Measurements from ENCODE around the gene OTOG.

The OTOG gene

GRCh38 chr11:17541330-17541885, 5.7 kb upstream of the OTOG start:
- DNase-seq (ENCODE audit: low read depth) = no peak

- DNase-seq (ENCODE audit: low read depth) = no peak
These were observed 4.8 kb upstream of the OTOG start for GRCh38 chr11:17542249-17542648.

GRCh38 chr11:17543041-17543440, 4.0 kb upstream of the OTOG start:
- DNase-seq (ENCODE audit: low read depth) = no peak

GRCh38 chr11:17543574-17544180, 3.4 kb upstream of the OTOG start:
- DNase-seq (ENCODE audit: low read depth) = no peak

GRCh38 chr11:17544181-17544622, 2.9 kb upstream of the OTOG start, which contains the start of gene USH1C:
USH1C (minus strand) TSS chr11:17544416; CDS start chr11:17544307, 109 bp downstream.
- peak; percentile 8 for DNase-seq (ENCODE audit: low read depth)

GRCh38 chr11:17546240-17546639, 819 bp upstream of the OTOG start:
- DNase-seq (ENCODE audit: low read depth) = no peak

- DNase-seq (ENCODE audit: low read depth) = no peak
These were observed 873 bp downstream of the OTOG start for GRCh38 chr11:17547932-17548331.

- no peak for DNase-seq (ENCODE audit: low read depth)
These were observed 1.4 kb downstream of the OTOG start for GRCh38 chr11:17548444-17548843.

- no peak for DNase-seq (ENCODE audit: low read depth)
These were observed 3.6 kb downstream of the OTOG start for GRCh38 chr11:17550450-17551346.

- DNase-seq (ENCODE audit: low read depth) = no peak
These were observed 4.4 kb downstream of the OTOG start for GRCh38 chr11:17551347-17552040.

GRCh38 chr11:17552041-17552355, 4.9 kb downstream of the OTOG start:
- no peak for DNase-seq (ENCODE audit: low read depth)

- DNase-seq (ENCODE audit: low read depth) = no peak
These were observed 5.6 kb downstream of the OTOG start for GRCh38 chr11:17552392-17553248.

GRCh38 chr11:17553249-17553546, 6.1 kb downstream of the OTOG start:
- DNase-seq (ENCODE audit: low read depth) = no peak

- no peak for DNase-seq (ENCODE audit: low read depth)
These were observed 7.4 kb downstream of the OTOG start for GRCh38 chr11:17554487-17554886.

- no peak for DNase-seq (ENCODE audit: low read depth)
These were observed 9.9 kb downstream of the OTOG start for GRCh38 chr11:17556999-17557398.

- DNase-seq (ENCODE audit: low read depth) = no peak
These were observed 11.1 kb downstream of the OTOG start for GRCh38 chr11:17558025-17558780.

- no peak for DNase-seq (ENCODE audit: low read depth)
These were observed 11.9 kb downstream of the OTOG start for GRCh38 chr11:17558916-17559315.

GRCh38 chr11:17559341-17560087, 12.5 kb downstream of the OTOG start:
- no peak for DNase-seq (ENCODE audit: low read depth)

- no peak for DNase-seq (ENCODE audit: low read depth)
These were observed 13.4 kb downstream of the OTOG start for GRCh38 chr11:17560281-17561110.

- no peak for DNase-seq (ENCODE audit: low read depth)
These were observed 14.0 kb downstream of the OTOG start for GRCh38 chr11:17561111-17561415.

Data from stimulated activated CD8-positive, alpha-beta memory T cell treated with anti-CD3 and anti-CD28 coated beads, Interleukin-4, amount 100 ng/mL, for 24 hours (primary cell).